GM13977 (cell line): ENCODE results near the gene NUAK2.

Source experiments
- DNase-seq: peaks from one replicate; pipeline ENCODE4 v3.0.0; 2012; ENCODE audit warnings: low spot score
- in situ Hi-C: fragments of 300-500 bp; cut with MboI; formaldehyde crosslinking; loops from one replicate; pipeline ENCODE4 v1.12.0; 2022; ENCODE audit warnings: low sequenced_read_pairs, low pct_unique_long_range_greater_than_20kb, mixed read lengths, inconsistent platforms; ENCODE audit not compliant: unreplicated experiment
- TF ChIP-seq, protein P1 (sequence below): IDR thresholded peaks from 2 replicates; pipeline ENCODE4 v1.5.1; 2012; ENCODE audit warnings: mild to moderate bottlenecking, control low read depth; ENCODE audit not compliant: insufficient read depth; ENCODE audit errors: extremely low read depth, missing control alignments

NUAK2 gene

GRCh38 chr1:205329719-205330118 is 8.2 kb upstream of the NUAK2 start:
- TF ChIP-seq, protein P1, sequence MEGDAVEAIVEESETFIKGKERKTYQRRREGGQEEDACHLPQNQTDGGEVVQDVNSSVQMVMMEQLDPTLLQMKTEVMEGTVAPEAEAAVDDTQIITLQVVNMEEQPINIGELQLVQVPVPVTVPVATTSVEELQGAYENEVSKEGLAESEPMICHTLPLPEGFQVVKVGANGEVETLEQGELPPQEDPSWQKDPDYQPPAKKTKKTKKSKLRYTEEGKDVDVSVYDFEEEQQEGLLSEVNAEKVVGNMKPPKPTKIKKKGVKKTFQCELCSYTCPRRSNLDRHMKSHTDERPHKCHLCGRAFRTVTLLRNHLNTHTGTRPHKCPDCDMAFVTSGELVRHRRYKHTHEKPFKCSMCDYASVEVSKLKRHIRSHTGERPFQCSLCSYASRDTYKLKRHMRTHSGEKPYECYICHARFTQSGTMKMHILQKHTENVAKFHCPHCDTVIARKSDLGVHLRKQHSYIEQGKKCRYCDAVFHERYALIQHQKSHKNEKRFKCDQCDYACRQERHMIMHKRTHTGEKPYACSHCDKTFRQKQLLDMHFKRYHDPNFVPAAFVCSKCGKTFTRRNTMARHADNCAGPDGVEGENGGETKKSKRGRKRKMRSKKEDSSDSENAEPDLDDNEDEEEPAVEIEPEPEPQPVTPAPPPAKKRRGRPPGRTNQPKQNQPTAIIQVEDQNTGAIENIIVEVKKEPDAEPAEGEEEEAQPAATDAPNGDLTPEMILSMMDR = no peak
- no peak for DNase-seq
- in situ Hi-C loops = no loop called here

- TF ChIP-seq, protein P1 = no peak
- in situ Hi-C loops = no loop called here
- no peak for DNase-seq
Observed at GRCh38 chr1:205328476-205328875, 6.9 kb upstream of the NUAK2 start.

DNA sequence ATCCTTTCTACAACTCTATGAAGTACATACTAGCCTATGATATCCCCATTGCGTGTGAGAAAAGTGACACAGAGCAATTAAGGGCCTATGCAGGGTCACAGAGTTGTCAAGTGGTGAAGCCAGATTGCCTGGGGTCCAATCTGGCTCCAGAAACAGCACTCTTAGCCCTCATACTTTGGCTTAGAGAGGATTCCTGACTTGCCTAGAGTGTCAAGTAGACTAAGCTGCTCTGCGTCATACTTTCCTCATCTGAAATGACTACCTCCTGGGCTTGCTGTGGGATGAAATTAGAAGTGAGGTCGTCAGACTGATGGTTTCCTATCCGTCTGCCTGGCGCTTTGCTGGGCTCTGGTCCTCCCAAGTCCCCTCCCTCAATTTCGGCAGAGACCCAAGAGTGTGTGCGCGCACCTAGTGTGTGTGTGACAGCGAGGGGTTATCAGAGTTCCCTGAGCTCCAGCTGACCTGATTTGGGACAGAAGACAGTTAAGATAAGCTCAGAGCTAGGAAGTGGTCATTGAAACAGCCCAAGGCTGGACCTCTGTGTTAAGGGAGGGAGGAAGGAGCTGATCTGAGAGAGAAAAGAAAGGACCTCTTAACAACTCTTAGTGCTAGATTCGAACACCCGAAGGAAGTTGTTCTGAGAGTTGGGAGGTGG is 5.4 kb upstream of the NUAK2 start:
- in situ Hi-C loops = no loop called here
- DNase-seq = no peak
- TF ChIP-seq, protein P1 = no peak

DNA sequence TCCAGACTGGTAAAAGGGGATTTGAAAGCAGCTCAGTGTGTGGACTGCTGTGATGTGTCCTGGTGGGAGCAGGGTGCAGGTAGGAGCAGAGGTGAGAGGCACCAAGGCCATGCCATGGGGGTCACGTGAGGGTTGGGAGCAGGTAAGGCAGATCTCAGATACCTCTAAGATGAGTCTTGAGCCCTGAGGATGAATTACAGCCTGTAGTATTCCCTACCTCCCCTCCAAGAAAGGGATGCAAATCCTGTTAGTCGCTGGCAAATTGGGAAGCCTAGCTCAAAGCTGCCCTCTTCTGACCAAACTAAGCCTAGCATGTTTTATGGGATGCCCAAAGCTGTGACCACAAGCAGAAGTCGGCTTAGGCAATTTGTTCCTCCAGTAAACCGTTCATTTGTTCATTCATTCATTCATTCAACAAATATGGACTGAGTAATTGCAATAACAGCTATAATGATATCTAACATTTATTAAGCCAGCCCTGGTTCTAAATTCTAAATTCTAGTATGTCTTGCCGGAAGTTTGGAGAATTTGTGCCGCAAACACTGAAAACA is 3.9 kb upstream of the NUAK2 start:
- in situ Hi-C loops = no loop called here
- DNase-seq = peak; percentile 70

GRCh38 chr1:205324781-205325180 is 3.2 kb upstream of the NUAK2 start:
- TF ChIP-seq, protein P1 = no peak
- in situ Hi-C loops = loop anchor here (5.0 kb wide), 1 partner anchor 42 kb away; no protein-coding TSS in a partner anchor
- no peak for DNase-seq

More for the DNA sequence above, 3.9 kb upstream of the NUAK2 start:
- TF ChIP-seq, protein P1 = peak; percentile 81

DNA sequence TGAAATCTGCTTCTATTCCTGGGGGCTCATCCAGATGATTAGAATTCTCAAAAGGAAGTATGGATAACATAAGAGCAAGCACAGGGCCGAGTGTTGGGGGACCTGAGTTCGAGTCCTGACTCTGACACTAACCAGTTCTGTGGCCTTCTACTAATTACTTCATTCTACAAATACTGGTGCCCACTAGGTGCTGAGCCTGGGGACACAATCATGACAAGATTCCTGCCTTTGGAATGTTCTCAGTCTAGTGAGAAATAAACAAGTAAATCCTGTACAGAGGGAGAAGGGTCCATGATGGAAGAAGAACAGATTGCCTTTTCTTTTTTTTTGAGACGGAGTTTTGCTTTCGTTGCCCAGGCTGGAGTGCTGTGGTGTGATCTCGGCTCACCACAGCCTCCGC is 2.2 kb upstream of the NUAK2 start:
- DNase-seq = no peak
- in situ Hi-C loops = loop anchor here (5.0 kb wide), 1 partner anchor 41 kb away; no protein-coding TSS in a partner anchor

More for the DNA sequence above, 2.2 kb upstream of the NUAK2 start:
- TF ChIP-seq, protein P1 = no peak
